ENCODE measurements around the gene TSG101.

The TSG101 gene, protein sequence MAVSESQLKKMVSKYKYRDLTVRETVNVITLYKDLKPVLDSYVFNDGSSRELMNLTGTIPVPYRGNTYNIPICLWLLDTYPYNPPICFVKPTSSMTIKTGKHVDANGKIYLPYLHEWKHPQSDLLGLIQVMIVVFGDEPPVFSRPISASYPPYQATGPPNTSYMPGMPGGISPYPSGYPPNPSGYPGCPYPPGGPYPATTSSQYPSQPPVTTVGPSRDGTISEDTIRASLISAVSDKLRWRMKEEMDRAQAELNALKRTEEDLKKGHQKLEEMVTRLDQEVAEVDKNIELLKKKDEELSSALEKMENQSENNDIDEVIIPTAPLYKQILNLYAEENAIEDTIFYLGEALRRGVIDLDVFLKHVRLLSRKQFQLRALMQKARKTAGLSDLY

DNA sequence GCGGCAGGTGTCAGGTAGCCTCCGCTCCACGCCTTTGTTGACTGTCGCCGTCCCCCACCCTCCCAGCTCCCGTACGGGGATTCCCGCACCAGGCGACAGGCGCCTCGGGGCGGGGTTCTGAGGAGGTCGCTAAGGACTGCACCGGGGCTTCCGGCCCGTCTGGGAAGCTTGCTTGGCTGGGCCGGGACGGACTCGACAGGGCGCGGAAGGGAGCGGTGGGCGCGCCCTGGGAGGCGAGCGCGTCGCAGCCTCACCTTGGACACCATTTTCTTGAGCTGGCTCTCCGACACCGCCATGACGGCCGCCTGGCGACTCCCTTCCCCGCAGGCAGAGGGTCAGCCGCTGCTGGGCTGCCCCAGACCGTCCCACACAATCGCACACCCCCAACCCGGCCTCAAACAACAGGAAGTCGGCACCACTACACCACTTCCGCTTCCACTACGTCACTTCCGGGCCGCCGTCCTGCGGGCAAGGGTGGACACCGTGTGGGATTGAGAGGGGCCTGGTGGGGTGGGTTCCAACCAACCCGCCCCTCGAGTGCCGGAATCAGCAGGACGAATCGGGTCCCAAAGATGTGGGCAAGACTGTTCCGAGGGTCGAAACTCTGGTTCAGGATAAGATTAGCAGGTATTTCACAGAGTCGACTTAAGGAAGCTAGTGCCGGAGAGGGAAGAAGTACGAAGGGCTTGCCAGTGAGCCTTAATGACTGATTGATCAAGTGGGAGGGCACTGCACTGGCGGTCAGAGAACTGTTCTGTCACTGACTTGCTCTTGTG, at the start of gene TSG101:
Gene TSG101, minus strand, starts transcription at position 422 of the 776 bp plus-strand sequence. Its CDS starts 126 bp downstream, at position 296.
- peak; percentile 38 to 95 (median 88) for DNase-seq

DNA sequence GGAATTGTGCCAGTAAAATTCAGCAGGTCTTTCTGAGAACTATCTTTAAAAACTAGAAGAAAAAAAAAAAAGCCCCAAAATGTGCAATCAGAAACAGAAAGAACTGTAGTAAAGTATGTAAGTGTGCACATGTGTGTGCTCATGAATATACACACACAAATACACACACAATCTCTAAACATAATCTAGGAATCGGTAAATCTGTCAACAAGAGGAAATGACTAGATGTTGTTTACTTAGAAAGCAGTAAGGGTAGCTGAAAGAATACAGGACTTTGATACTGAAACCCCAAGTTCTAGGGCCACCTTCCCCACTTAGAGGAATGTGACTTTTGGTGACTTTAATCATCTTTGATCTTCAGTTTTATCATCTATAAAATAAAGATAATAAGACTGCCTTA, 48.6 kb upstream of the TSG101 start:
- no peak for DNase-seq

DNA sequence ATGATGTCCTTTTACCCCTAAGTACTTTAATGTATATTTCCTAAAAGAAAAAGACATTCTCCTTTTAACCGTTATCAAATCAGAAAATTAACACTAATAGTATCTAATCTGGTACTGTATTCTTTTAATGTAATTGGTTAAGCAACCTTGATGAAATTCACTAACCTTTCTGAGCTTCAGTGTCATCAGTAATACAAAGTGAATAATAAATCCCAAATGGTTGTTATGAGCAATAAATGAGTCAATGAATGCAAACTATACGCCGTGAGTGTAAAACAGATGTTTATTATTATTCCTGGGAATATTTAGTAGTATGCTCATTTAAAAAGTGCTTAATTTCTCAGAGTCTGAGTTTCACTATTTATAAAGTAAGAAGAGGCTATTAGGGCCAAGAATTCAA, 40.3 kb upstream of the TSG101 start:
- DNase-seq = no peak

DNA sequence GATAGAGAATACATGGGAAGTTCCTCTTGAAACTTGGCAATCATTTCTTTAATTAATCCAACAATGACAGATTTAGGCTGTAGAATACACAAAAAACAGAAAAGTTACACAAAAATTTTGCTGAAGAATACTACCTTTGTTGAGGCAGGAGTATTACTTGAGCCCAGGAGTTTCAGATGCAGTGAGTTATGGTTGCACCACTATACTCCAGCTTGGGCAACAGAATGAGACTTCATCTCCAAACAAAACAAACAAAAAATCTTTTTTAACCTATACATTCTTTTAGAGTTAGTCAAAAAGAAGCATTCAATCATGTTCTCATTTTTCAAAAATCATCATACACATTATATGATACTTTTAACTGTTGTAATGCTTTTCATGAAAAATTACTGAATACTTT, 39.7 kb upstream of the TSG101 start:
- DNase-seq = no peak

DNA sequence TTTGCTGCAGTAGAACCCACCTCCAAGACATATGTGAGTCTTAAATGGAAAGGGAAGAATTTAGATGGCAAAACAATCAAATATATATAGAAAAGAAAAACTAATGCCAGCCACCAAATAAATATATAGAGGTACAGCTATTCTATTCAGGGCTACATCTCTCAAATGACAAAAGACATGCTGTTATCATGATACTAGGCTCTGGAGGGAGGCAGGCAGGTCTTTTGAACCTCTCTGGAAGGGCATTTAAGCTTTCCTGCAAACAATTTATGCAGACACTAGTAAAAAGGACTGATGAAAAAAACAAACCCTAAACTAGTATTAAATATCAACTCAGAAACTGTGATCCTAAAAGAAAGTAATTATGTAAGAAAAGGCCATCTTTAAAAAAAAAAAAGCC, 37.4 kb upstream of the TSG101 start:
- DNase-seq = no peak

DNA sequence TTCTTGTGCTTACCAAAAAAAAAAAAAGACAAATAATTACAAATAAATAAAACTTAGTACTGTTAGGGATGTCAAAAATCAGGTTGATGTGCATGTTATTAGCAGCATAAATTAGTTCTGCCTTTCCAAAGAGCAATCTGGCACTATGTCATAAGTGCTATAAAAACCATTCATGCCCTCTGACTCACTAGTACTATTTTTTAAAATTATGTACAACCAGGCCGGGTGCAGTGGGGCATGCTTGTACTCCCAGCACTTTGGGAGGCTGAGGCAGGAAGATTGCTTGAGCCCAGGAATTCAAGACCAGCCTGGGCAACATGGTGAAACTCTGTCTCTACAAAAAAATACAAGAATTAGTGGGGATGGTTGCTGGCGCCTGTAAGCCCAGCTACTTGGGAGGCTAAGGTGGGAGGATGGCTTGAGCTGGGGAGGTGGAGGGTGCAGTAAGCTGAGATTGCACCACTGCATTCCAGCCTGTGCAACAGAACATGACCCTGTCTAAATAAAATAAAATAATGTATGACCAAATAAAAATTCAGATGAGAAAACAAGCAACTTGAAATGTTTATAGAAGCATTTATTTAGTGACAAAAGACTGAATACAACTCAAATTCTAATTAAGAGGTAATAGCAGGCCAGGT, 36.5 kb upstream of the TSG101 start:
- no peak for DNase-seq

DNA sequence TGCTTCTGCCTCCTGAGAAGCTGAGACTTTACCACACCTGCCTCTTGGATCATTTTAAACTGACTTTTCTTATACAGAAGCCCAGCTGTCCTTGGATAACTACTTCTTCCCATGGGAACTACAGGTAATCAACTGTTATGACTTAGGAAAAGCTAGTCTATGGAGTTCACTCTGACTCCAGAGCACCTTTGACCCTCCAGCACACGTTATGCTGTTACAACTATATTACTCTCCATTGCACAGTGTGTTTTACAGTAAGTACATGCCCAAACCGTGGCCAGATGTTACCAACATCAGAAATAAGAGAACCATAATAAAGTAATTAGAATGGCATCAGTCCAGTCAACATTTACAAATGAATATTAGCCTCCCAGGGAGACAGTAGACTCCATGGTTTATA, 21.3 kb upstream of the TSG101 start:
- DNase-seq = no peak

DNA sequence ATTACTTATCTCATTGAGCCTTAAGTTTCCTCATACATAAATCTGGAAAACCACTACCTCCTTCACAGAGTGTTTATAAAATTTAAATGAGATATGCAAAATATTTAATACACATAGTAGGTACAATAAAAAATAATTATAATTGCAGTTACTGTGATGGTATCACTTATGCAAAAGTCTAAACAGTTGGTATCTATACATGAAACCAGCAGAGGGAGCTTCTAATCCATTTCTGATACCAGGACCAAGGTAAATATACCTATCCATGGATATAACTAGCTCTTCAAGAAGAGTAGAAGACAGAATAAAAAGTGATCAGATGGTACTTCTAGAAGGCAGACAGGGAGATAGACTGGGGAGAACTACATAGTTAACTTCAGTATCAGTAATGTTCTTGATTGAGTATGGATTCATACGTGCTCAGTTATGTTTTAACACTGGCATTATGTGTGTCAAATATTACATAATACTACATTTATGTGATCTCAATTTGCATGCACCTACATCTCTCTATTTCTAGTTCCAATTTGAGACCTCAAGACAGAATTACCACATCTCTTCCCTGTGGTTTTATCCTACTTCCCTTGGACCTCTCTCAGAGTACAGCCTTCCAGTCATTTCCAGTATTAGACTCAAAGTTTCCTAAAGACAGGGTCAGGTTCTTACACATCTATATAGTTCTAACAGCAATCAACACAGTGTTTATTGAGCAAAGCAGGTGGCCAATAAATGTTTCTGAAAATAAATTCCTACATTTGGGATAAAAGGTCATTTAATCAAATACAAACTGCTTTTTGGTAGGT, 13.7 kb upstream of the TSG101 start:
- DNase-seq = no peak

DNA sequence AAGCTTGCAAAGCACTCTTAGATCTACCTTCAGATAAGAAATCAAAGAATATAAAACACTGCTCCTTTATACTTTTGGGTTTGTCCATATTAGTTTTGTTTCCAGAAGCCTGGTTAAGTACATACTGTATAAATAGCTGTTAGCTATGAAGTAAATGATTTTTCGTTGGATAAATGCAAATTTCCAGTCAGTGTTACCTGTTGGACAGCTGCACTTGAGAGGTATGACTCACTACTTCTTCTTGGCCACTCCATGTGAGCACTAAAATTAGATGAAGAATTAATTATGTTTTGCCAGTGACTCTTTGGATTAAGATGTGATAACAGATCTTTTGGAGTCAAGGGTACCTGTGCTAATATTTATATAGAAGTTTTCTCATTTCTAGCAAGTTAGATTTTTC, 9.5 kb upstream of the TSG101 start:
- DNase-seq = no peak

DNA sequence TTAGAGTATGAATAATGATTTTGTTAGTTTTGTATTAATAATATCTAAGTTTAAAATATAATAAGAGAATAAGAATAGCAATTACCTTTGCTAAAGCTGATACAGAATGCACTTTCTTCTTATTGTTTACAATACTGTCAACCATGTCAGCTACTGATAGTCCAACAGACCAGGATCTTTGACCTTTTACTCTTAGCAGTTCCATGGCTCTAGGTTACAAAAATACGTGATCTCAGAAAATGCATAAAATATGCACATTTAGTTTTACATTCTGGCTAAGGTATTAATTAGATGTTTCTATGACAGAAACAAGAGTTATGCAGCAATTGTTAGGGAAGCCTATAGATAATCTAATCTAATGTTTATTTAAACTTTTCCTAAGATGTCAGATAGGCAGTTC, 7.5 kb upstream of the TSG101 start:
- DNase-seq = no peak

DNA sequence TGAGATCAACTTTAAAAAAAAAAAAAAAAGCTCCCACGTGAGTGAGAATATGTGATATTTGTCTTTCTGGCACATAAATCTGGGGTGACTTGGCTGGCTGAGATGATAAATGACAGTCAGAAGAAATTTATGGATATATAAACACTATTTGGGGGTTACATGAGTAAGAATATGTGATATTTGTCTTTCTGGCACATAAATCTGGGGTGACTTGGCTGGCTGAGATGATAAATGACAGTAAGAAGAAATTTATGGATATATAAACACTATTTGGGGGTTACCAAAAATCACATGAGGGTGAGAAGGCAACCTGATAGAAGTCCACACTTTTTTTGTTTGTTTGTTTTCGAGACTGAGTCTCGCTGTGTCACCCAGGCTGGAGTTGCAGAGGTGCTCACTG, 6.6 kb upstream of the TSG101 start:
- DNase-seq = no peak

DNA sequence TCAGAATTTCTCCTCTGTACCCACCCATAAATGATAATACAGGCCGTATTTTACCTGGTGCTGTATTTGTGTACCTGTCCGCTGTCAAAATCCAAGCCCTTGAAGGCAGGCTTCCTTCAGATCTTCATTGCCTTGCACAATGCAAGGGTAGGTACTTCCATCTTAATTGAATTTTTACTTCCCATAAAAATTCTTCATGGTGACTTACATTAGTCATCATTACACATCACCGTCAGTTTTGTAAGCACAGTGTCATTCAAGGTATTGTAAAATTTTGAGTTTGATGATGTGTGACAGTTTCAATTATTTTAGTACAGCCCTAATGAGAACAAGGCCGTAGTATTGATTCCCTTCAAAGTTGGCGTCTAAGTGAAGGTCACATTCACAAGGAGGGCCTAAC, 770 bp upstream of the TSG101 start:
- DNase-seq = no peak

DNA sequence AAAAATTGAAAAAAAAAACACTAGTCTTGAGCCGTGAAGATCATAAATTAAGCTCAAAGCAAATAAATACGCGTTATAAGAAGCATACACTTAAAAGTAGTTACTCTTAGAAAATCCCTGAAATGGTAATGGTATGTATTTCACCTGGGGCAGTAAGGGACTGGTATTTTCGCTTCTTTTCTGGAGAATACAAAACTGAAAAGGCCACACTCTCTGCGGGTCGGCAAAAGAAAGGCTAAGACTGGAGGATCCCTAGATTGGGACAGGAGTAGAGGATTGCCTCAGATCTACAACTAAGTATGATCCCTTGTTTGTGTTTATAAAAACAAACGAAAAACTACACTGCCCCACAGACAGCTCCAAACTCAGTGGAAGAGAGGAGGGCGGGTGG, 617 bp downstream of the TSG101 start:
- no peak for DNase-seq

DNA sequence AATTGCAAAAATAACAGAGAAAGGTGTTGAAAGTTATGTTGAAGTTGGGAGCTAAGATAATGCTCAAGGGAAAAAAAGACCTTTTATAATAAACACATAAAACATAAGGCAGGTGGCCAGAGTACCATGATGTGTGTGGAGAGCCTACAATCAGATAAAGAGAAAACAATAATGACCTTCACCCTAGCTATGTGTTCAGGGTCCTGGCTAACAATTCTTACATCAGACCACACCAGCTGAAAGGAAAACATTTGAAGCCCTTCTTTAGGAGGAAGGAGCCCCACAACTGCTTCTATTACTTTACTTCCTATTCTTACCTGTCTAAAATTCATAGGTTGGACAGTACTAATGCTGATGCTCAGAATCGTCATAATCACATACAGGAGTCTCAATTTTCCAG, 2.5 kb downstream of the TSG101 start:
- DNase-seq = no peak

DNA sequence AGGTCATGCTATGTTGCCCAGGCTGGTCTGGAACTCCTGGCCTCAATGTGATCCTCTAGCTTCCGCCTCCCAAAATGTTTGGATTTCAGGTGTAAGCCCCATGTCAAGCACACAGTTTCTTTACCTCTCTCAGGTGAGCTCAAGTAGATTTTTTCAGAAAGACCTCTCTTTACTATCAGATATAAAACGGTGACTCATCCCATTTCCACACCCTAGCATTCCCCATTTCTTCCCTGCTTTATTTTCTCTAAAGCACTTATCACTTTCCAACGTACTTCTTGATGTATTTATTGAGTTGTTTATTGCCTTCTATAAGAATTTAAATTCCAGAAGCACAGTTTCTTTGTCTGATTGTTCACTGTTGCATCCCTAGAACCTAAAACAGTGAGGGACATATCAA, 3.7 kb downstream of the TSG101 start:
- no peak for DNase-seq

DNA sequence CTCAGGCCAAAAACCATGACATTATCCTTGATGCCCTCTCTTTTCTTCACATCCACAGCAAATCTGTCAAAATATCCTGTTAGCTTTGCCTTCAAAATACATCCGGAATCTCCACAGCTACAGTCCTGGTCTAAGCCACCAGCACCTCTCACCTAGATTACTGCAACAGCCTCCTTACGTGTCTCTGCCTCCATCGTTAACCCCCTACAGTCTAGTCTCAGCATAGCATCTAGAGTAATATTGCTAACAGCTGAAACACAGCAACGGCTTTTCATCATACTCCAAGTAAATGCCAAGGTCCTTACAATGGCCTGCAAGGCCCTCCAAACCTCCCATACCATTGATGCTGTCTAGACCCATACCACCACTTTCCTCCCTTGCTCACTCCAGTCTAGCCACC, 4.4 kb downstream of the TSG101 start:
- DNase-seq = no peak

DNA sequence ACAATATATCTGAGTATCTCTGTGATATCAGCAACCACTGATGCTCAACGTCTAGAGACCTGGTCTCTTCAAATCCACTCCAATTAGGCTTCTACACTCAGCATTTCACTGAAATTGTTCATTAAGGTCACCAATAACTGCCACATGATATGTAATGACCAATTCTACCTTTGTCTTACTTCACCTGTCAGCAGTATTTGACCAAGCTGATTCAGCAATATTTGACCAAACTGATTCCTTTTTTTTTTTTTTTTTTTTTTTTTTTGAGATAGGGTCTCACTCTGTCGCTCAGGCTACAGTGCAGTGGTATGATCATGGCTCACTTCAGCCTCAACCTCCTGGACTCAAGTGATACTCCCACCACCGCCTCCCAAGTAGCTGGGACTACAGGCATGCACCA, 5.6 kb downstream of the TSG101 start:
- DNase-seq = no peak

DNA sequence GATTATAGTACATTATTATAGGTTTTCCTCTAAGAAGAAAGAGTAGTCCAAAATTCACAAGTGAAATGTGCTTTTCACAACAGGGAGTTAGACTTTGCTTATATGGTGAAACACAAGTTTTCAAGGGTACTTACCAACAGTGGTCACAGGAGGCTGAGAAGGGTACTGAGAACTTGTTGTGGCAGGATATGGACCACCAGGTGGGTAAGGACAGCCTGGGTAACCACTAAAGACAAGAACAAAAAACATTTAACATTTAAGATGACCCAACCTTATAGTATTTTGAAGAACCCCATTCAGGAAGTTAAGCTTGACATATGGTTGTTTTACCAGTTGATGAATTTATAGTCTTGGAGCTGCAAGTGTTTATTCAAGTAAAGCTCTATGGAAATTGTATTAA, 24.4 kb downstream of the TSG101 start:
- no peak for DNase-seq

DNA sequence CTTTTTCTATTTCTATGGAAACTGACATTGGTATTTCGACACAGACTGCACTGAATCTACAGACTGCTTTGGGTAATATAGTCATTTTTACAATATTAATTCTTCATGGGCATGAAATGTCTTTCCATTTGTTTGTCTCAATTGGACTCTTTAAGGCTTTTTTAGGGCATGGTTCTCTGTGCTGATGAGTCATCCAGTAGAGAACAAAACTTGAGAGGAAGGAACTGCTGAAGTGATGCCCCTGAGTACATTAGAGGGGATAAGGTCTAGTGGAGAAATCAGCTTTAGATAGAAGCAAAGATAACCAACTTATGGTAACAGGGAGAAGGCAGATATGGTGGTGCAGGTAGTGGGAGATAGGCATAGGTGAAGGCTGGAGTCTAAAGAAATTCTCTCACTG, 25.1 kb downstream of the TSG101 start:
- no peak for DNase-seq

DNA sequence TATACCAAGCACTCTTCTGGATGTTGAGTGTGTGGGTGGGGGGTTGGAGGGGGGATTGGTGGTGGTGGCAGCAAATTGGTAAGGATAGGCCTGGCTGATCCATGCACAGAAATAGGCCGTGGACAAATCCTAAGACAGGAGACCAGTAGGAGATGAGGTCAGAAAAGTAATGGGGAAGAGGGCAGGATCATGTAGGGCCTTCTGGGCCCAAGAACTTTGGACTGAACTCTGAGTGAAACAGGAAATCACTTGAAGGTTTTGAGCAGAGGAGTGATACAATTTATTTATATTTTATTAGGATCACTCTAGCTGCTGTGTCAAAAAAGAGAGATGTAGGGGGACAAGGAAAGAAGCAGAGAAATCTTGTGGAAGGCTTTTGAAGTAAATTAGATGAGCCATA, 28.7 kb downstream of the TSG101 start:
- no peak for DNase-seq

DNA sequence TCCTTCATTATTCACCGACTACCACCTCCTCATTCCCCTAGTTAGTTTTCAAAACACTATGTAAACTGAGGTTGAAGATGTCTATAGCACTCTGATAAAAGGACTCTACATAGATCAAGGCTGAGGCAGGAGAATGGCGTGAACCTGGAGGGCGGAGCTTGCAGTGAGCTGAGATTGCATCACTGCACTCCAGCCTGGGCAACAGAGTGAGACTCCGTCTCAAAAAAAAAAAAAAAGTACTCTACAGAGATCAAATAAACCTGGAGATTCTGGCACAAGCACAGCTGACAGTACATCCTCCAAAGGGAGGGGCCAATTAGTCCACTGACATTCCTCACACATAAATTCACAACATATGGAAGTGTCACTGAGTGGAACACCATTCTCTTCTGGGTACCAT, 31.0 kb downstream of the TSG101 start:
- no peak for DNase-seq

DNA sequence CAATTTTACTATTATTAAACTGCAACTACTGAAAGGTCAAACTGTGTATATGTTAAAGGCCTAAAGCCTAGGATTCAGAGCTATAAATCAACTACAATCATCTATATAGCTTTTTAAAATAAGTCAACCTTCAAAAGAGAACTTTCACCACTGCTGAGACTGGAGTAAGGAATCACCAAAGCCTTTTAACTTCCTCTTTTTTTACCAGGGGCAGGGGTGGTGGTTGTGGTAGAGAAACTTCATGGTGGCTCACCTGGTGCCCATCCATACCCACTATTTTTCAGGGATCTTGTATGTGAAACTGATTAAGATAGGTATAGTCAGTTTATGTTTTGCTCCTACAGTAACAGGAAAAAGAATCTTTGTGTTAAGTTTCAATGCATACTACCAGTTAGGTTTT, 31.5 kb downstream of the TSG101 start:
- no peak for DNase-seq

DNA sequence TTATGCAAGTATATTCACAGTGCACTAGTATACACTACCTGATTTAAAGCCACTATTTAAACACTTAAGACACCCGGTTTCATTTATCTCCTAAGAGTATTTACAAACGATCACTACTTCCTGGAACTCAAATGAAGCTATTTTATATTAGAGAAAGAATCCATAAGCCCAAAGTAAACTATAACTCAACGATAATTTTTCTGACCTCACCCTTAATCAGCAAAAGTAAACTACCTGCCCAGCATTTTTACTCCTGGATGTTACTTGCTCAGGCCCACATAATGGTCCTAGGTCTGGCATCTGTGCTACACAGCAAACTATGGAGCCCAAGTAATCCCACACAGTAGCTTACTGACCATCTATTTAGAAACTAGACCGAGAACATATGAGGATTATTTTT, 33.4 kb downstream of the TSG101 start:
- no peak for DNase-seq
